Tibial nerve (tissue), 3 donors: ENCODE measurements around the gene FLT4.
"Not testable (repeated sequence)": the region's sequence is repeated elsewhere in the genome, so short reads cannot be mapped to it uniquely, and the experiment has no call there.

ENCODE experiments used
- EP300 ChIP-seq, 2 donors: sonication (generic); formaldehyde crosslinking; IDR thresholded peaks; one replicate each; pipeline ENCODE4 v1.6.1; 2017; ENCODE audit warnings: antibody characterized with exemption in 2 of 2, mild to moderate bottlenecking in 1 of 2
- POLR2A ChIP-seq, 2 donors: fragments of 450-650 bp; IDR thresholded peaks; one replicate each; pipeline ENCODE4 v1.6.1; 2017; ENCODE audit warnings: antibody characterized with exemption in 2 of 2, mild to moderate bottlenecking in 2 of 2, moderate library complexity in 2 of 2

DNA sequence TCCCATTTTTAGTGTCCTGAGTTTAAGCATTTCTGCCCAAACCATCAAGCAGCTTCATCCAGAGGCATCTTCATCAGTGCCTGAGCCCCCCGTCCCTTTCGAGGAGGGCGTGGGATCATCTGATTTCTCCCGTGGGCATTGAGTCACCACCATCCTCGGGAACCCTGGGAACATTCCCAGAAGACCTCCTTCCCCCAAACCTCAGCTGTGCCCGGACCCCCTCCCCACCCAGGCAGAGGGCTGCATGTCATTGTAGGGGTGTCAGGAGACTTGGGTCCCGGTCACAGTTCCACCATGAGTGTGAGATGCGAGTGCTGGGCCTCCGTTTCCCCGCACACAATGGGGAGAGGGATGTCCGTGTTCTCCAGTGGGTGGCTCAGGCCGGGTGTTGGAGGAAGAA is 32.6 kb upstream of the FLT4 start:
- TF ChIP-seq POLR2A, EP300 (IDR thresholded peaks at IDR 0.05): not testable (repeated sequence)
